ENCODE data around the gene CD300LG. TPM values are rescaled to one million over a fixed set of nuclear protein-coding genes. Genes with fewer than 3 reads are reported as not detected.
"Not testable (repeated sequence)": the region's sequence is repeated elsewhere in the genome, so short reads cannot be mapped to it uniquely, and the experiment has no call there.

The CD300LG gene
- polyA plus RNA-seq, 1 donor (not counting 4 experiments of a cell fraction or from before 2014, with no cell fraction given) = not detected

GRCh38 chr17:43841282-43841681 is 5.7 kb upstream of the CD300LG start:
- no peak for FAIRE-seq

GRCh38 chr17:43842091-43842974 is 4.6 kb upstream of the CD300LG start:
- dilution Hi-C loops (cut with MboI; ENCODE audit: extremely low pct_ligation_motif_present, low sequenced_read_pairs) = not testable (repeated sequence)

More at GRCh38 chr17:43841282-43841681, 5.7 kb upstream of the CD300LG start:
- Histone ChIP-seq H3K27me3 (ENCODE audit: control insufficient read depth, extremely low read depth, insufficient read depth, low read length) (no peaks in the 10 kb centered on the region), H3K9me3 (ENCODE audit: control insufficient read depth, low read depth, low read length) (no peaks in the 10 kb centered on the region), H3K9ac (ENCODE audit: control insufficient read depth, extremely low read depth, insufficient read depth, low read length) (no peak overlapping the region), H4K20me1 (ENCODE audit: control insufficient read depth, extremely low read depth, insufficient read depth, low read length) (no peaks in the 10 kb centered on the region), H3K79me2 (ENCODE audit: control insufficient read depth, insufficient read depth, low read length) (no peaks in the 10 kb centered on the region), H3K27ac (ENCODE audit: control insufficient read depth, insufficient read depth, low read length) (no peak overlapping the region), H3K4me3 (ENCODE audit: control insufficient read depth in 2 of 3, extremely low read depth in 1 of 3, insufficient read depth in 2 of 3, low read depth in 1 of 3, low read length in 3 of 3) (no peak overlapping the region), H3K9me1 (ENCODE audit: control insufficient read depth, extremely low read depth, insufficient read depth, low read length) (no peaks in the 10 kb centered on the region), H2AFZ (ENCODE audit: control insufficient read depth, low read length) (no peak overlapping the region), H3K4me1 (ENCODE audit: control insufficient read depth, extremely low read depth, insufficient read depth, low read length) (peaks cover 27% of the 10 kb centered on the region), H3K36me3 (ENCODE audit: control insufficient read depth in 2 of 2, extremely low read depth in 1 of 2, insufficient read depth in 2 of 2, low read length in 2 of 2) (no peaks in the 10 kb centered on the region), H3K4me2 (ENCODE audit: control insufficient read depth, extremely low read depth, insufficient read depth, low read depth, low read length) (no peak overlapping the region)
- TF ChIP-seq EZH2 (IDR thresholded peaks at IDR 0.05; ENCODE audit: low read length) (no peak), CTCF (optimal IDR thresholded peaks at IDR 0.05 in 1 of 3, IDR thresholded peaks at IDR 0.05 in 1 of 3, conservative IDR thresholded peaks at IDR 0.05 in 1 of 3; ENCODE audit: extremely low read depth in 1 of 3, insufficient read depth in 2 of 3, low read length in 3 of 3) (no peak)
- dilution Hi-C loops (cut with MboI; ENCODE audit: extremely low pct_ligation_motif_present, low sequenced_read_pairs) = no loop called here
- DNase-seq (ENCODE audit: low read depth, low spot score) = no peak

More at GRCh38 chr17:43842091-43842974, 4.6 kb upstream of the CD300LG start:
- peak overlapping the region in 1 of 3 experiments; percentile 7 for H3K4me3 ChIP-seq (ENCODE audit: control insufficient read depth in 2 of 3, extremely low read depth in 1 of 3, insufficient read depth in 2 of 3, low read depth in 1 of 3, low read length in 3 of 3)
- FAIRE-seq; H3K9ac ChIP-seq (ENCODE audit: control insufficient read depth, extremely low read depth, insufficient read depth, low read length); H3K27me3 ChIP-seq (ENCODE audit: control insufficient read depth, extremely low read depth, insufficient read depth, low read length); H3K79me2 ChIP-seq (ENCODE audit: control insufficient read depth, insufficient read depth, low read length); H4K20me1 ChIP-seq (ENCODE audit: control insufficient read depth, extremely low read depth, insufficient read depth, low read length); H3K9me3 ChIP-seq (ENCODE audit: control insufficient read depth, low read depth, low read length); DNase-seq (ENCODE audit: low read depth, low spot score); H2AFZ ChIP-seq (ENCODE audit: control insufficient read depth, low read length); H3K9me1 ChIP-seq (ENCODE audit: control insufficient read depth, extremely low read depth, insufficient read depth, low read length); H3K27ac ChIP-seq (ENCODE audit: control insufficient read depth, insufficient read depth, low read length); H3K36me3 ChIP-seq (ENCODE audit: control insufficient read depth in 2 of 2, extremely low read depth in 1 of 2, insufficient read depth in 2 of 2, low read length in 2 of 2): not testable (repeated sequence)
- peaks cover 27% of the 10 kb centered on the region for H3K4me1 ChIP-seq (ENCODE audit: control insufficient read depth, extremely low read depth, insufficient read depth, low read length)
- peak overlapping the region; percentile 29 for H3K4me2 ChIP-seq (ENCODE audit: control insufficient read depth, extremely low read depth, insufficient read depth, low read depth, low read length)
